ENCODE results near the gene FAM200C. TPM values are rescaled to one million over a fixed set of nuclear protein-coding genes. Genes with fewer than 3 reads are reported as not detected.

Gene FAM200C
- total and polyA plus RNA-seq, 2 of the 13 experiments (the other 11 are each of a cell fraction or from before 2014, with no cell fraction given) = 3.2 to 4.7 TPM

- no peak for DNase-seq (ENCODE audit: low spot score)
- no peak overlapping the region for H3K4me2 ChIP-seq (ENCODE audit: low read depth, low read length)
- H3K79me2 ChIP-seq (ENCODE audit: insufficient read depth, low read length) = peaks cover 20% of the 10 kb centered on the region
- H3K4me3 ChIP-seq (replicated peaks in 1 of 3; ENCODE audit: insufficient read depth in 1 of 3, low read depth in 2 of 3, low read length in 3 of 3) = no peak overlapping the region
- FAIRE-seq = no peak
- BruUV-seq (replicated peaks) = no TSS peak
- no peak overlapping the region for H2AFZ ChIP-seq (ENCODE audit: low read length)
- POLR2A ChIA-PET = no interaction called here
- H3K36me3 ChIP-seq (replicated peaks in 1 of 2; ENCODE audit: control insufficient read depth in 1 of 2, insufficient read depth in 2 of 2, low read length in 2 of 2) = no peaks in the 10 kb centered on the region
- peaks cover 15% of the 10 kb centered on the region for H3K4me1 ChIP-seq (ENCODE audit: insufficient read depth, low read length)
- no peak overlapping the region for H3K27ac ChIP-seq (ENCODE audit: extremely low read length, insufficient read depth, low read length)
- H3K9ac ChIP-seq (ENCODE audit: insufficient read depth, low read depth, low read length) = no peak overlapping the region
- WGBS (ENCODE audit: low lambda C conversion rate) = 100% methylated on average over 7 of the region's 7 CpGs
- intact Hi-C loops (cut with micrococcal nuclease; ENCODE audit: unreplicated experiment) = no loop called here
- ATAC-seq = no peak
- in situ Hi-C loops (cut with HindIII; ENCODE audit: extremely low pct_ligation_motif_present, low pct_unique_long_range_greater_than_20kb) = no loop called here
- no peaks in the 10 kb centered on the region for H4K20me1 ChIP-seq (ENCODE audit: insufficient read depth, low read length)
- CTCF ChIA-PET (ENCODE audit: low intra/inter-chr PET ratio, low total read pairs) = no interaction called here
- no peaks in the 10 kb centered on the region; a peak in 1 of 5 replicates for H3K27me3 ChIP-seq (ENCODE audit: control insufficient read depth in 1 of 2, insufficient read depth in 2 of 2, low read length in 2 of 2)
- no peaks in the 10 kb centered on the region for H3K9me3 ChIP-seq (ENCODE audit: low read length)
- TF ChIP-seq TAF15 (IDR thresholded peaks at IDR 0.05; ENCODE audit: low read depth, low read length, poor library complexity, severe bottlenecking) = no peak
- no peak for TF ChIP-seq PPARG (CRISPR knock-in tag; conservative IDR thresholded peaks at IDR 0.05)
- no peak for TF ChIP-seq ZNF776 (CRISPR knock-in tag; IDR thresholded peaks at IDR 0.05)
- TF ChIP-seq ZNF552 (CRISPR knock-in tag; IDR thresholded peaks at IDR 0.05; ENCODE audit: borderline replicate concordance) = no peak
- no peak for TF ChIP-seq ZNF580 (CRISPR knock-in tag; IDR thresholded peaks at IDR 0.05; ENCODE audit: borderline replicate concordance, low read depth)
- TF ChIP-seq ARID5B (CRISPR knock-in tag; IDR thresholded peaks at IDR 0.05) = no peak
- no peak for TF ChIP-seq ZNF468 (CRISPR knock-in tag; IDR thresholded peaks at IDR 0.05)
- no peak for TF ChIP-seq HMG20A (CRISPR knock-in tag; IDR thresholded peaks at IDR 0.05; ENCODE audit: borderline replicate concordance)
- TF ChIP-seq ZNF292 (CRISPR knock-in tag; IDR thresholded peaks at IDR 0.05; ENCODE audit: borderline replicate concordance, low read depth) = no peak
- TF ChIP-seq RBM39 (IDR thresholded peaks at IDR 0.05; ENCODE audit: low read depth, low read length, poor library complexity, severe bottlenecking) = no peak
- TF ChIP-seq KIAA2018 (CRISPR knock-in tag; IDR thresholded peaks at IDR 0.05; ENCODE audit: borderline replicate concordance) = no peak
- no peak for TF ChIP-seq SAFB2 (CRISPR knock-in tag; IDR thresholded peaks at IDR 0.05; ENCODE audit: borderline replicate concordance, low read depth)
Measured at GRCh38 chr5:160395111-160395510, 4.7 kb downstream of the FAM200C start.

Measured in HepG2 (cell line).